BE2C (cell line): ENCODE results near the gene PSD4.

Experiments used
- DNase-seq: peaks from one replicate; pipeline ENCODE4 v3.0.0-alpha.2; 2020
- H3K27me3 ChIP-seq: fragments of 250-450 bp; sonication (Bioruptor Pico); 2 replicates; pipeline ENCODE4 v1.5.1; 2020; ENCODE audit warnings: mild to moderate bottlenecking
- H3K36me3 ChIP-seq: fragments of 250-450 bp; sonication (Bioruptor Pico); 2 replicates; pipeline ENCODE4 v1.5.1; 2020; ENCODE audit warnings: mild to moderate bottlenecking
- H3K4me1 ChIP-seq: fragments of 250-450 bp; sonication (Bioruptor Pico); 2 replicates; pipeline ENCODE4 v1.5.1; 2020
- H3K4me3 ChIP-seq: 2 replicates; pipeline ENCODE4 v1.5.1; 2011; ENCODE audit warnings: low read depth, low read length
- H3K9me3 ChIP-seq: fragments of 250-450 bp; sonication (Bioruptor Pico); 2 replicates; pipeline ENCODE4 v1.5.1; 2020
- TF ChIP-seq, protein P1 (sequence below): IDR thresholded peaks from 2 replicates; pipeline ENCODE4 v1.5.1; 2012; ENCODE audit warnings: mild to moderate bottlenecking, low read depth, low read length

Gene PSD4

DNA sequence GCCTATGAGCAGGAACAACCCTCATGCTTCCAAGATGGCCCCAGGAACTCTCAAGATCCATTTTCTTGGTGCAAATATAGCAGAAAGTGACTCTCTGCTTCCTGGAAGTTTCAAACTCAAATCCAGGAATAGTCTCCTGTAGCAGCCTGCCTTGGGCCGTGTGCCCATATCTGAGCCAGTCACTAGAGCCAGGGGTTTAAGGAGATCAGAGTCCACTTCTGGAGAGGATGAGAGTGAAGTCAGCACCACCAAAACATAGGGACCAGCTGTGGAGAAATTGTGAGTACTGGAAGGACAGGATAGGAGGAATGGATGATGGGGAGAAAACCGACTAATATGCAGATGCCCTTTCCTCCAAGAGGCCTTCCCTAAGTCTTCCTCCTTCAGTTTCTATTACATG, 33.2 kb downstream of the PSD4 start:
- Histone ChIP-seq H3K27me3 (no peaks in the 10 kb centered on the region), H3K4me1 (no peaks in the 10 kb centered on the region), H3K36me3 (no peaks in the 10 kb centered on the region), H3K4me3 (no peak overlapping the region), H3K9me3 (no peaks in the 10 kb centered on the region)
- no peak for DNase-seq
- TF ChIP-seq, protein P1, sequence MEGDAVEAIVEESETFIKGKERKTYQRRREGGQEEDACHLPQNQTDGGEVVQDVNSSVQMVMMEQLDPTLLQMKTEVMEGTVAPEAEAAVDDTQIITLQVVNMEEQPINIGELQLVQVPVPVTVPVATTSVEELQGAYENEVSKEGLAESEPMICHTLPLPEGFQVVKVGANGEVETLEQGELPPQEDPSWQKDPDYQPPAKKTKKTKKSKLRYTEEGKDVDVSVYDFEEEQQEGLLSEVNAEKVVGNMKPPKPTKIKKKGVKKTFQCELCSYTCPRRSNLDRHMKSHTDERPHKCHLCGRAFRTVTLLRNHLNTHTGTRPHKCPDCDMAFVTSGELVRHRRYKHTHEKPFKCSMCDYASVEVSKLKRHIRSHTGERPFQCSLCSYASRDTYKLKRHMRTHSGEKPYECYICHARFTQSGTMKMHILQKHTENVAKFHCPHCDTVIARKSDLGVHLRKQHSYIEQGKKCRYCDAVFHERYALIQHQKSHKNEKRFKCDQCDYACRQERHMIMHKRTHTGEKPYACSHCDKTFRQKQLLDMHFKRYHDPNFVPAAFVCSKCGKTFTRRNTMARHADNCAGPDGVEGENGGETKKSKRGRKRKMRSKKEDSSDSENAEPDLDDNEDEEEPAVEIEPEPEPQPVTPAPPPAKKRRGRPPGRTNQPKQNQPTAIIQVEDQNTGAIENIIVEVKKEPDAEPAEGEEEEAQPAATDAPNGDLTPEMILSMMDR, result no peak

- no peaks in the 10 kb centered on the region for H3K4me1 ChIP-seq
These were observed 34.6 kb downstream of the PSD4 start for GRCh38 chr2:113208396-113208795.

DNA sequence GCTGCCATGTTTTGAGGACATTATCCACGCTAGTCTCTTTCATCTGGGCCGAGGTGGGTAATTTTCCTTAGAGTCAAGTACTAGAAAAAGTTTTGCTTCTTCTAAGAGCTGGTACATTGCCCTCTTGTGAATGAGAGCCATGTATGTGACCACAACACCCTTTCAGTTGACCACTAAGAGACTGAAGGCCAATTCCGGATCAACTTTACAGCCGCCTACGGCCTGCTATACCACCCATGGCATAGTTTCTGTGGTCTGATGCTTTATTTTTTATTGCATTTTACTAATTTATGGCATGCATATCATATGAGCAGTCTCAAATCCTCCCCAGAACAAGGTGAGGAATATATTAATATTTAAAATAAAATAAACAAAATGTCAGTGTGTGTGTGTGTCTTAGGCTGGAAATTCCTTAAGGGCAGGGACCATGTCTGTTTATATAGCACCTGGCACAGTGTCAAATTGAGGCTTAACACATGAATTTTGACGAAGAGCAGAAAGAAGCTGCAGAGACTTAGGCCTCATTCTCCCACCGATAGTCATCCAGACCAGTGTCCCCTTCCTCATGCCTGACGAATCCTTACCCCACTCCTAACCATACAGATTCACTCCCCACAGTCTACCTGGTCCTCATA, 35.4 kb downstream of the PSD4 start:
- no peaks in the 10 kb centered on the region for H3K4me1 ChIP-seq
- H3K4me3 ChIP-seq, result no peak overlapping the region
- DNase-seq, result no peak

More at GRCh38 chr2:113208396-113208795, 34.6 kb downstream of the PSD4 start:
- H3K27me3 ChIP-seq, result no peaks in the 10 kb centered on the region
- H3K9me3 ChIP-seq, result no peaks in the 10 kb centered on the region
- no peak overlapping the region for H3K4me3 ChIP-seq
- no peaks in the 10 kb centered on the region for H3K36me3 ChIP-seq
- DNase-seq, result no peak
- TF ChIP-seq, protein P1, result no peak

GRCh38 chr2:113209646-113210171, 35.9 kb downstream of the PSD4 start:
- H3K9me3 ChIP-seq, result no peaks in the 10 kb centered on the region
- no peak overlapping the region for H3K4me3 ChIP-seq
- TF ChIP-seq, protein P1, result no peak
- H3K27me3 ChIP-seq, result no peaks in the 10 kb centered on the region
- DNase-seq, result no peak
- H3K4me1 ChIP-seq, result no peaks in the 10 kb centered on the region
- no peaks in the 10 kb centered on the region for H3K36me3 ChIP-seq

More for the DNA sequence above, 35.4 kb downstream of the PSD4 start:
- TF ChIP-seq, protein P1, result no peak
- H3K36me3 ChIP-seq, result no peaks in the 10 kb centered on the region
- no peaks in the 10 kb centered on the region for H3K27me3 ChIP-seq
- no peaks in the 10 kb centered on the region for H3K9me3 ChIP-seq

DNA sequence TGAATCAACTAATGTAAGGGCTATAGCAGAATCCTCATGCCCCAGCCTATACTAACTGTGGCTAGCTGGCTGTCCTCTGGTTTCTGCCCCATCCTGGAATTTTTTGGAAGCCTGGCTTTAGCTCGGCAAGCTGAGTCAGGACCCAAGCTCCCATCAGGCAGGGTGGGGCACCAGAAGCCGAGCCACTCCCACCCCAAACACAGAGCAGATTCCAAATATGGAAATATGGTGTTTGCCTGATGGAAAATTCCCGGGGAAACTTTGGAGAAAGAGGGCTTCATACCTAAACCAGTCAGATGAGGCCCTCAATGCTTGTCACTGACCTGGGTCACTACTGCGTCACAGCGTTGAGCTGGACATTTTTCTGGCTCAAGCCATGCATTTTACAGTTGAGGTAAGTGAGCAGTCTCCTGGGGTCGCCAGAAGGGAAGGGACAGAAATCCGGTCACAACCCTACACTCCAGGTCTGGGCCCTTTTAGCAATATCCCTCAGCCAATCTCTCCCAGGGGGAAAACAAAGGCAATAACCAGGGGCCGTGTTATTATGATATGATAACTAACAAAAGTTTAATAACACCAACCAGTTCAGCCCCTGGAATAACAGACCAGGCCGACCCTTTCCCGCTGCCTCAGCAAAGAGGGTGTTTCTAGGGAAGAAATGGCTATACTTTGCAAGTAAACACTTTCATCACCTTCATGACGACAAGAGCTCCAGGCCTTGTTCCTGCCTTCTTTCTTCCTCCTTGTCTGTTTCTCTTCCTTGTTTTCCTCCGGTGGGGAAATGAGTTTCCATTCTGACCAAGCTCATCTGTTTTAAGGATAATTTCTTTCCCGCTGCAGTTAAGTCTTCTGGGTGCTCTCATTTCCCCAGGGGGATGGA, 37.7 kb downstream of the PSD4 start:
- TF ChIP-seq, protein P1, result no peak
- no peaks in the 10 kb centered on the region for H3K27me3 ChIP-seq
- no peak for DNase-seq

More for the DNA sequence above, 37.7 kb downstream of the PSD4 start:
- no peaks in the 10 kb centered on the region for H3K9me3 ChIP-seq
- H3K36me3 ChIP-seq, result no peaks in the 10 kb centered on the region
- no peak overlapping the region for H3K4me3 ChIP-seq
- H3K4me1 ChIP-seq, result no peaks in the 10 kb centered on the region
